ENCODE data around the gene MDK.
A peak's percentile ranks its signal among the peaks of the same experiment; 100 is the strongest.

Gene MDK

GRCh38 chr11:46341454-46341853 lies 40.0 kb upstream of the MDK start:
- TF ChIP-seq CTCF (IDR thresholded peaks at IDR 0.05; ENCODE audit: low read depth, low read length, missing control alignments): no peak
- no peak overlapping the region for H3K4me3 ChIP-seq (ENCODE audit: low read depth, low read length)
- no peak for DNase-seq (ENCODE audit: low read depth)

- DNase-seq (ENCODE audit: low read depth): no peak
- no peak overlapping the region for H3K4me3 ChIP-seq (ENCODE audit: low read depth, low read length)
- no peak for TF ChIP-seq CTCF (IDR thresholded peaks at IDR 0.05; ENCODE audit: low read depth, low read length, missing control alignments)
Observed at GRCh38 chr11:46342239-46342638, 39.2 kb upstream of the MDK start.

GRCh38 chr11:46343520-46343919 lies 37.9 kb upstream of the MDK start:
- no peak for TF ChIP-seq CTCF (IDR thresholded peaks at IDR 0.05; ENCODE audit: low read depth, low read length, missing control alignments)
- DNase-seq (ENCODE audit: low read depth): no peak
- no peak overlapping the region for H3K4me3 ChIP-seq (ENCODE audit: low read depth, low read length)

GRCh38 chr11:46345131-46345597 lies 36.3 kb upstream of the MDK start:
- no peak for DNase-seq (ENCODE audit: low read depth)
- TF ChIP-seq CTCF (IDR thresholded peaks at IDR 0.05; ENCODE audit: low read depth, low read length, missing control alignments): peak; percentile 5
- H3K4me3 ChIP-seq (ENCODE audit: low read depth, low read length): peak overlapping the region; percentile 70

GRCh38 chr11:46345881-46346484 lies 35.5 kb upstream of the MDK start:
- peak overlapping the region; percentile 70 for H3K4me3 ChIP-seq (ENCODE audit: low read depth, low read length)
- no peak for DNase-seq (ENCODE audit: low read depth)
- TF ChIP-seq CTCF (IDR thresholded peaks at IDR 0.05; ENCODE audit: low read depth, low read length, missing control alignments): no peak

- peak; percentile 64 for TF ChIP-seq CTCF (IDR thresholded peaks at IDR 0.05; ENCODE audit: low read depth, low read length, missing control alignments)
- peak within 1 kb of the TSS; percentile 84 for H3K4me3 ChIP-seq (ENCODE audit: low read depth, low read length)
- DNase-seq (ENCODE audit: low read depth): no peak
Observed at GRCh38 chr11:46346886-46347636, 34.4 kb upstream of the MDK start, which contains the start of gene DGKZ. DGKZ (plus strand) TSS chr11:46347463; CDS start chr11:46347660, 197 bp downstream.

Data from GM12864 (cell line).